ENCODE measurements around the gene MACC1. TPM values are rescaled to one million over a fixed set of nuclear protein-coding genes. Genes with fewer than 3 reads are reported as not detected.
A peak's percentile ranks its signal among the peaks of the same experiment; 100 is the strongest.

Gene MACC1
- total RNA-seq, 1 experiment from 2014 or later = 190 TPM

DNA sequence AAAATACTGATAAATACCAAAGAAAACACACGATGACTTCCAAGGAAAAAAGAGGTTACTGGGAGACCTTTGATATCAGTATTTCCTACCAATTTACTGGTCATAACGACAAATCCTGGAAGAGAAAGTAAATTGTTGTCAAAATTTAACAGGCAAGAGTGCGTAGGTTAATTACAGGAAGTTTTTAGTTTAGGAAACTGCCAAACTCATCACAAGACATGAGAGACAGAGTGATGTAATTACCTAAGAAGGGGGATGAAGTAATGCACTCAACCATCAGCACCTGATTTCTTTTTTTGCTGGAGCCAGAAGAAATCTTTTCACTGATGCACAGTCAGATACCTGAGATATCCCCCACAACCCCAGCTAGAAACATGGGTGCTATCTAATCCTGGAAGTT lies 16.8 kb downstream of the MACC1 start:
- Mint-ChIP-seq H3K27me3 (ENCODE audit: unreplicated experiment) (no peaks in the 10 kb centered on the region), H3K27ac (ENCODE audit: unreplicated experiment) (peak overlapping the region; percentile 76), H3K36me3 (ENCODE audit: insufficient read depth, unreplicated experiment) (peaks cover 72% of the 10 kb centered on the region), H3K4me1 (ENCODE audit: low read depth, unreplicated experiment) (peaks cover 65% of the 10 kb centered on the region), H3K9me3 (ENCODE audit: low read depth, unreplicated experiment) (no peaks in the 10 kb centered on the region), H3K4me3 (ENCODE audit: low read depth, unreplicated experiment) (peak overlapping the region; percentile 35)
- no peak for DNase-seq
- TF ChIP-seq, protein P1, sequence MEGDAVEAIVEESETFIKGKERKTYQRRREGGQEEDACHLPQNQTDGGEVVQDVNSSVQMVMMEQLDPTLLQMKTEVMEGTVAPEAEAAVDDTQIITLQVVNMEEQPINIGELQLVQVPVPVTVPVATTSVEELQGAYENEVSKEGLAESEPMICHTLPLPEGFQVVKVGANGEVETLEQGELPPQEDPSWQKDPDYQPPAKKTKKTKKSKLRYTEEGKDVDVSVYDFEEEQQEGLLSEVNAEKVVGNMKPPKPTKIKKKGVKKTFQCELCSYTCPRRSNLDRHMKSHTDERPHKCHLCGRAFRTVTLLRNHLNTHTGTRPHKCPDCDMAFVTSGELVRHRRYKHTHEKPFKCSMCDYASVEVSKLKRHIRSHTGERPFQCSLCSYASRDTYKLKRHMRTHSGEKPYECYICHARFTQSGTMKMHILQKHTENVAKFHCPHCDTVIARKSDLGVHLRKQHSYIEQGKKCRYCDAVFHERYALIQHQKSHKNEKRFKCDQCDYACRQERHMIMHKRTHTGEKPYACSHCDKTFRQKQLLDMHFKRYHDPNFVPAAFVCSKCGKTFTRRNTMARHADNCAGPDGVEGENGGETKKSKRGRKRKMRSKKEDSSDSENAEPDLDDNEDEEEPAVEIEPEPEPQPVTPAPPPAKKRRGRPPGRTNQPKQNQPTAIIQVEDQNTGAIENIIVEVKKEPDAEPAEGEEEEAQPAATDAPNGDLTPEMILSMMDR (IDR thresholded peaks at IDR 0.05; ENCODE audit: unreplicated experiment) = no peak
- no TSS peak for BruUV-seq (replicated peaks)
- intact Hi-C loops (cut with micrococcal nuclease; ENCODE audit: unreplicated experiment) = no loop called here
- CTCF ChIA-PET = no interaction called here

- CTCF ChIA-PET = interaction anchor here (0.5 to 1.8 kb wide), 11 partner anchors 12 to 1185 kb away, joined by 3 to 7 read pairs (median 4); partner anchors contain the start of gene MACC1
- no peaks in the 10 kb centered on the region for H3K9me3 Mint-ChIP-seq (ENCODE audit: low read depth, unreplicated experiment)
- TF ChIP-seq, protein P1 (IDR thresholded peaks at IDR 0.05; ENCODE audit: unreplicated experiment) = no peak
- peaks cover 79% of the 10 kb centered on the region for H3K36me3 Mint-ChIP-seq (ENCODE audit: insufficient read depth, unreplicated experiment)
- DNase-seq = peak; percentile 93
- BruUV-seq (replicated peaks) = TSS peak; percentile 3
- H3K27me3 Mint-ChIP-seq (ENCODE audit: unreplicated experiment) = no peaks in the 10 kb centered on the region
- intact Hi-C loops (cut with micrococcal nuclease; ENCODE audit: unreplicated experiment) = loop anchor here (1.0 kb wide), 2 partner anchors 12 to 18 kb away; partner anchors contain the start of gene MACC1
- H3K4me1 Mint-ChIP-seq (ENCODE audit: low read depth, unreplicated experiment) = peaks cover 73% of the 10 kb centered on the region
- peak overlapping the region; percentile 37 for H3K4me3 Mint-ChIP-seq (ENCODE audit: low read depth, unreplicated experiment)
- H3K27ac Mint-ChIP-seq (ENCODE audit: unreplicated experiment) = peak overlapping the region; percentile 79
Measured at GRCh38 chr7:20199015-20199737, 18.0 kb downstream of the MACC1 start.

DNA sequence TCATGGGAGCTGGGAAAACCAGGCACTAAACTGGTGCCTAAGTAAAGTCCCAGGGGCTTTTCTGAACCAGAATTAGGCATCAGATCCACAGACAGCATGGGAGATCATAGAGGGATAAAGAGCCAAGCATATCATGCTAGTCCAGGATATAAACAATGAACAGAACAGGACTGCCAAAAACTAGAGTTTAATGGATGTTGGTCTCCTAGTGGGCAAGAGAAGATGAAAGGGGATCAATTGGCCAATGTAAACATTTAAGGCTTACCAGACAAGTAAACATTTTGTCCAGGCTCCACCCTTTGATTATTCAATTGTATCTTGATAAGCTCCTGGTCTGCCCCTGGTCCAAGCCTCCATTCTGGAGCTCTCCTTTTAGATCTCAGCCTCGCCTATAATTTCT lies 18.9 kb downstream of the MACC1 start:
- Mint-ChIP-seq H3K36me3 (ENCODE audit: insufficient read depth, unreplicated experiment) (peaks cover 82% of the 10 kb centered on the region), H3K9me3 (ENCODE audit: low read depth, unreplicated experiment) (no peaks in the 10 kb centered on the region), H3K27ac (ENCODE audit: unreplicated experiment) (peak overlapping the region; percentile 79), H3K4me1 (ENCODE audit: low read depth, unreplicated experiment) (peaks cover 70% of the 10 kb centered on the region), H3K27me3 (ENCODE audit: unreplicated experiment) (no peaks in the 10 kb centered on the region), H3K4me3 (ENCODE audit: low read depth, unreplicated experiment) (no peak overlapping the region)
- no TSS peak for BruUV-seq (replicated peaks)
- DNase-seq = no peak
- CTCF ChIA-PET = interaction anchor here (1.0 to 1.8 kb wide), 7 partner anchors 13 to 484 kb away, joined by 3 to 7 read pairs (median 4); no protein-coding TSS in a partner anchor
- intact Hi-C loops (cut with micrococcal nuclease; ENCODE audit: unreplicated experiment) = no loop called here
- TF ChIP-seq, protein P1 (IDR thresholded peaks at IDR 0.05; ENCODE audit: unreplicated experiment) = no peak

- peaks cover 66% of the 10 kb centered on the region for H3K4me1 Mint-ChIP-seq (ENCODE audit: low read depth, unreplicated experiment)
- intact Hi-C loops (cut with micrococcal nuclease; ENCODE audit: unreplicated experiment) = no loop called here
- H3K27me3 Mint-ChIP-seq (ENCODE audit: unreplicated experiment) = no peaks in the 10 kb centered on the region
- BruUV-seq (replicated peaks) = no TSS peak
- CTCF ChIA-PET = interaction anchor here (1.0 to 1.8 kb wide), 4 partner anchors 16 to 450 kb away, joined by 3 to 5 read pairs (median 4); no protein-coding TSS in a partner anchor
- TF ChIP-seq, protein P1 (IDR thresholded peaks at IDR 0.05; ENCODE audit: unreplicated experiment) = peak; percentile 65
- no peaks in the 10 kb centered on the region for H3K9me3 Mint-ChIP-seq (ENCODE audit: low read depth, unreplicated experiment)
- H3K4me3 Mint-ChIP-seq (ENCODE audit: low read depth, unreplicated experiment) = no peak overlapping the region
- peak overlapping the region; percentile 79 for H3K27ac Mint-ChIP-seq (ENCODE audit: unreplicated experiment)
- peaks cover 79% of the 10 kb centered on the region for H3K36me3 Mint-ChIP-seq (ENCODE audit: insufficient read depth, unreplicated experiment)
- peak; percentile 39 for DNase-seq
Measured at GRCh38 chr7:20197837-20198236, 19.3 kb downstream of the MACC1 start.
